ENCODE results near the gene SUPT16H. TPM values are rescaled to one million over a fixed set of nuclear protein-coding genes. Genes with fewer than 3 reads are reported as not detected.
"Not testable (repeated sequence)": the region's sequence is repeated elsewhere in the genome, so short reads cannot be mapped to it uniquely, and the experiment has no call there.

Gene SUPT16H
- total RNA-seq, 1 donor from 2014 or later = 122 TPM

DNA sequence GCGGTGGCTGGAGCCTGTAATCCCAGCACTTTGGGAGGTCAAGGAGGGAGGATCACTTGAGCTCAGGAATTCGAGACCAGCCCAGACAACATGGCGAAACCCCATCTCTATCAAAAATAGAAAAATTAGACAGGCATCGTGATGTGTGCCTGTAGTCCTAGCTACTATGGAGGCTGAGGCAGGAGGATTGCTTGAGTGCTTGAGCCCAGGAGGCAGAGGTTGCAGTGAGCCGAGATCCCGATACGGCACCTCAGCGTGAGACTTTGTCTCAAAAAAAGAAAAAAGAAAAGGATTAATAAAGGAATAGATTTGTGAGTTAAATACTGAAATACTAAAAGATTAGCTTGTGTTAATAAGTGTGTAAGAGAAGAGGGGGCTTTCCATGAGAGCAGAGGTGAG lies 74.6 kb downstream of the SUPT16H start:
- TF ChIP-seq, protein P1, sequence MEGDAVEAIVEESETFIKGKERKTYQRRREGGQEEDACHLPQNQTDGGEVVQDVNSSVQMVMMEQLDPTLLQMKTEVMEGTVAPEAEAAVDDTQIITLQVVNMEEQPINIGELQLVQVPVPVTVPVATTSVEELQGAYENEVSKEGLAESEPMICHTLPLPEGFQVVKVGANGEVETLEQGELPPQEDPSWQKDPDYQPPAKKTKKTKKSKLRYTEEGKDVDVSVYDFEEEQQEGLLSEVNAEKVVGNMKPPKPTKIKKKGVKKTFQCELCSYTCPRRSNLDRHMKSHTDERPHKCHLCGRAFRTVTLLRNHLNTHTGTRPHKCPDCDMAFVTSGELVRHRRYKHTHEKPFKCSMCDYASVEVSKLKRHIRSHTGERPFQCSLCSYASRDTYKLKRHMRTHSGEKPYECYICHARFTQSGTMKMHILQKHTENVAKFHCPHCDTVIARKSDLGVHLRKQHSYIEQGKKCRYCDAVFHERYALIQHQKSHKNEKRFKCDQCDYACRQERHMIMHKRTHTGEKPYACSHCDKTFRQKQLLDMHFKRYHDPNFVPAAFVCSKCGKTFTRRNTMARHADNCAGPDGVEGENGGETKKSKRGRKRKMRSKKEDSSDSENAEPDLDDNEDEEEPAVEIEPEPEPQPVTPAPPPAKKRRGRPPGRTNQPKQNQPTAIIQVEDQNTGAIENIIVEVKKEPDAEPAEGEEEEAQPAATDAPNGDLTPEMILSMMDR (conservative IDR thresholded peaks at IDR 0.05) = no peak
- Mint-ChIP-seq H3K27me3 (no peaks in the 10 kb centered on the region), H3K4me1 (ENCODE audit: unreplicated experiment) (peaks cover 17% of the 10 kb centered on the region), H3K27ac (peak overlapping the region; percentile 96), H3K4me3 (peak overlapping the region; percentile 89), H3K36me3 (no peaks in the 10 kb centered on the region), H3K9me3 (no peaks in the 10 kb centered on the region)
- no peak for DNase-seq (ENCODE audit: extremely low spot score, unreplicated experiment)

DNA sequence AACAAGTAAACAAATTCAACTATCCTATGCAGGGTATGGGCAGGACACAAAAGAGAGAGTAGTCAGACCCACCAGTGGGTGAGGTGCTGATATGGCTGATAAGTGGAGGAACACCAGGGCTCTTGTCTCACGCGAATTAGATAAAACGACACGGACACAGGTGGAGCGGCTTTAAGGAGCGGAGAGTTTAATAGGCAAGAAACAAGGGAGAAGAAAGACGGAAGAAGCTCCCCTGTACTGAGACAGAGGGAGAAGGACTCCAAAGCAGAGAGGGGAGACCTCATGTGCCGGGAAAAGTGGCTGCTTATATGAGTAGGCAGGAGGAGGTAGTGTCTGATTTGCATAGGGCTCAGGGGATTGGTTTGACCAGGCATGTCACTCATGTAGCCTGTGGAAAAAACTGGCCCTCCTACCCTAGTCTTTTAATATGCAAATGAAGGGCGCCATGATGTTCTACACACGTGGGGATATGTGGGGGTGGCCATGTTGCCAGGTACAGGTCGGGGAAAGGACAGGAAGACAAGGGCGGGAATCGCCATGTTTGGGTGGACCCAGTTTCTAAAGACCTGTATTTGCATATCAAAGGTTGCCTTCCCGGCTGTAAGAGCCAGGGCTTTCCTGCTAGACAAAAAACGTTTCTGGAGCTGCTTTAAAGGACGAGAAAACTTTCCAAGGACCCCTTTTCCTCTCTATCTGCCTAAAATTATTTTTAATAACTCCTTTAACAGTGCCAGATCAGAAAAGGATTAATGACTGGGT lies 75.2 kb downstream of the SUPT16H start:
- peak; percentile 79 for DNase-seq (ENCODE audit: extremely low spot score, unreplicated experiment)
- Mint-ChIP-seq H3K27me3 (no peaks in the 10 kb centered on the region), H3K9me3 (no peaks in the 10 kb centered on the region), H3K36me3 (no peaks in the 10 kb centered on the region), H3K4me3 (peak overlapping the region; percentile 89), H3K4me1 (ENCODE audit: unreplicated experiment) (peaks cover 17% of the 10 kb centered on the region), H3K27ac (peak overlapping the region; percentile 96)
- TF ChIP-seq, protein P1 (conservative IDR thresholded peaks at IDR 0.05) = no peak

DNA sequence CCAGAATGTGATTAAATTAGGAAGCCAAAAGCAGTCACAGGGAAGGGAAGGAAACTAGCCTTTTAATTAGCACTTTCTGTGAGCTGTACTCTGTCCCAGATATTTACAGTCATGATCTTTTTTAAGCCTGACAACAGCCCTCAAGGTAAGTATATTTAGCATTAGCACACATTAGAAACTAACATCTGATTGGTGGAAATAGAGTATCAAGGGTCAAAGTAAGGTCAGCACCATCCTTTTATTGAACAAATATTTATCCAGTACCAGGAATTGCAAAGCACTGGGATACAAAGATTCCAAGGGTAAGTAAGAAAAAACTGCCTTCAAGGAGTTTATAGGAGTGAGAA lies 75.7 kb downstream of the SUPT16H start:
- H3K27me3 Mint-ChIP-seq = no peaks in the 10 kb centered on the region
- H3K4me3 Mint-ChIP-seq = peak overlapping the region; percentile 89
- TF ChIP-seq, protein P1 (conservative IDR thresholded peaks at IDR 0.05) = no peak
- DNase-seq (ENCODE audit: extremely low spot score, unreplicated experiment) = no peak
- H3K27ac Mint-ChIP-seq = peak overlapping the region; percentile 96
- no peaks in the 10 kb centered on the region for H3K9me3 Mint-ChIP-seq
- H3K4me1 Mint-ChIP-seq (ENCODE audit: unreplicated experiment) = peaks cover 17% of the 10 kb centered on the region
- no peaks in the 10 kb centered on the region for H3K36me3 Mint-ChIP-seq

DNA sequence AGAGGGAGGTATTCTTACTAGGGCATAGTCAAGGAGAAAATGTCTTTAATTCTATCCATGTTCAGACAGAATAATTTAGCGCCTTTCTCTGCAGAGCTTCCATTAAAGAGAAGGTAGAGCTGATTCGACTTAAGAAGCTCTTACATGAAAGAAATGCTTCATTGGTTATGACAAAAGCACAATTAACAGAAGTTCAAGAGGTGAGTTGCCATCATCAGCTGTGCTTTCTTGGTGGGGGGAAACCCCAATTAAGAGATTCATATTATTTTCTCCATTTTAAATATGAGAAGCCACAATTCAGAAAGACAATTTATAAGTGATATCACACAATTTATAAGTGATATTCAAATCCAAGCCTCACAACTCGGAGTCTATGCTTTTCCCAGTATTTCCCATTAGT lies 76.2 kb downstream of the SUPT16H start:
- TF ChIP-seq, protein P1 (conservative IDR thresholded peaks at IDR 0.05) = no peak
- no peak for DNase-seq (ENCODE audit: extremely low spot score, unreplicated experiment)
- peaks cover 17% of the 10 kb centered on the region for H3K4me1 Mint-ChIP-seq (ENCODE audit: unreplicated experiment)
- H3K9me3 Mint-ChIP-seq = no peaks in the 10 kb centered on the region
- peak overlapping the region; percentile 89 for H3K4me3 Mint-ChIP-seq
- no peaks in the 10 kb centered on the region for H3K27me3 Mint-ChIP-seq
- H3K27ac Mint-ChIP-seq = peak overlapping the region; percentile 96
- H3K36me3 Mint-ChIP-seq = no peaks in the 10 kb centered on the region

DNA sequence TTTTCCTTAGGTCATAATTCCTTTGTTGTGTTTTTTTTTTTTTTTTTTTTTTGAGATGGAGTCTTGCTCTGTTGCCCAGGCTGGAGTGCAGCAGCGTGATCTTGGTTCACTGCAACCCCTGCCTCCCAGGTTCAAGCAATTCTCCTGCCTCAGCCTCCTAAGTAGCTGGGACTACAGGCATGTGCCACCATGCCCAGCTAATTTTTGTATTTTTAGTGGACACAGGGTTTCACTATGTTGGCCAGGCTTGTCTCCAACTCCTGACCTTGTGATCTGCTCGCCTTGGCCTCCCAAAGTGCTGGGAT lies 81.0 kb downstream of the SUPT16H start:
- H3K4me3 Mint-ChIP-seq; H3K9me3 Mint-ChIP-seq; DNase-seq (ENCODE audit: extremely low spot score, unreplicated experiment); H3K27ac Mint-ChIP-seq; H3K36me3 Mint-ChIP-seq: not testable (repeated sequence)
- H3K27me3 Mint-ChIP-seq = peaks cover 14% of the 10 kb centered on the region
- H3K4me1 Mint-ChIP-seq (ENCODE audit: unreplicated experiment) = peaks cover 10% of the 10 kb centered on the region

DNA sequence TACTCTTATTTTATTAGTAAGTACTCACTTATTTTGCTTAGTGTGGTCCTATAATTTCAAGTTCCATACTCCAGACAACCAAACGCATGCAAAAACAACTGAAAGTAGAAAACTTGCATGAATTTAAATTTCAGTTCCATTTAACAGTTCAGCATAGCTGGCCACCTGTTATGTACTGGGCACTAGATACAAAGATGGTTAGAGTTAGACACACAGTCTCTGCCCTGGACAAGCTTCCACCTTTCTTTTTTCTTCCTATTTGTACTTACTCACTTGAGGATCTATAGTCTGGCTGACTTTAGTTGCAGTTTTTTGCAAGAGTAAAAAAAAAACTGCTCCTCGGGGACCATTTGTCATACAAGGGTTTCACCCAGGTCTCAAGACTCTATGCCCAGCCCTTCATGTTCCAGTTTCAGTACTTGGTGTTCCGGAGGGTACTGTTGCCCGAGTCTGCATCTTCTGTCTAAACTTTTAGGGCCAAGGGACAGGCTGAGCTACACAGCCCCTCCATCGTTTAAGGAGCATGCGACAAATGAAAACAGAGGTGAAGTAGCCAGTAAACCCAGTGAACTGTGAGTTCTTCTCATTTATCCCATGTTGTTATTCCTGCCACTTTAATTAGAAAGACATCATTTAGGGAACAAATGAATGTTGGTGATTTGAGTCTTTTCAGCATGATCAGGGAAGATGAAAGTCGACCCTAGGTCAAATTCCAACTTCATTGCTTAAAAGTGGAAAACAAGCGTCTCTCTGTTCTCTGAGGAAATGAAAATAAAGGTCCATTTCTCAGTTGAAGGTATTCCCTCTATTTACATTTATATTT lies 81.6 kb downstream of the SUPT16H start:
- peaks cover 12% of the 10 kb centered on the region for H3K4me1 Mint-ChIP-seq (ENCODE audit: unreplicated experiment)
- TF ChIP-seq, protein P1 (conservative IDR thresholded peaks at IDR 0.05) = no peak
- H3K4me3 Mint-ChIP-seq = no peak overlapping the region
- H3K27me3 Mint-ChIP-seq = peaks cover 14% of the 10 kb centered on the region
- H3K9me3 Mint-ChIP-seq = no peaks in the 10 kb centered on the region
- H3K36me3 Mint-ChIP-seq = no peaks in the 10 kb centered on the region
- DNase-seq (ENCODE audit: extremely low spot score, unreplicated experiment) = no peak
- no peak overlapping the region for H3K27ac Mint-ChIP-seq
